Measurements from ENCODE around the gene EVPL. TPM values are rescaled to one million over a fixed set of nuclear protein-coding genes. Genes with fewer than 3 reads are reported as not detected.
"Not testable (repeated sequence)": the region's sequence is repeated elsewhere in the genome, so short reads cannot be mapped to it uniquely, and the experiment has no call there.

Gene EVPL
- total RNA-seq, 2 experiments from 2014 or later, result 5.1 to 9.9 TPM

DNA sequence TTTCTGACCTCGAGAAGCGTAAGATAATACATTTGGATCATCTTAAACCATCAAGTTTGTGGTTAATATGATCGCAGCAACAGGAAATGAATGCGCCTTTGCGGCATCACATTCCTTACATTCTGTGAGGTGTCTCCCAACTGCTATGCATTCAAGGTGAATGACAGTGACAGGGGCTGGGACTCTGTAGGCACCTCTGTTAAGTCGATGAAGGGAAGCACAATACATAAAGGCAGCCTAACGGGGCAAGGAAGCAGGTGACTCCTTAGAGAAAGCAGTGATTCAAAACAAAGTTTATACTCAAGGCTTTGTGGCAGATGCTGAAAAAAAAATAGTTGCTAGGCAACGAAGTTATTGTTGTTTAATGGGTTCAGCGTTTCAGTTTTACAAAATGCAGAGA, 21.6 kb upstream of the EVPL start:
- Histone ChIP-seq H3K9me3 (ENCODE audit: low read length) (no peaks in the 10 kb centered on the region), H3K4me1 (ENCODE audit: insufficient read depth, low read length, poor library complexity, severe bottlenecking) (peaks cover 36% of the 10 kb centered on the region), H3K9me2 (ENCODE audit: insufficient read depth, low read length) (no peaks in the 10 kb centered on the region), H3K4me2 (ENCODE audit: low read length) (peak overlapping the region; percentile 72), H2AFZ (ENCODE audit: low read length) (no peak overlapping the region; the same call in 1 of the 2 replicates), H4K20me1 (ENCODE audit: insufficient read depth, low read length) (no peaks in the 10 kb centered on the region), H3K79me2 (ENCODE audit: insufficient read depth, low read depth, low read length) (peaks cover 3% of the 10 kb centered on the region; the same call in 1 of the 2 replicates), H3K36me3 (ENCODE audit: insufficient read depth, low read length) (peaks cover 95% of the 10 kb centered on the region), H3K4me3 (ENCODE audit: low read depth, low read length, poor library complexity, severe bottlenecking) (peak overlapping the region; percentile 39), H3K27ac (ENCODE audit: low read depth, low read length, poor library complexity, severe bottlenecking) (peak overlapping the region; percentile 73)
- intact Hi-C loops (cut with micrococcal nuclease; ENCODE audit: unreplicated experiment), result loop anchor here (2.0 kb wide), 1 partner anchor 34 kb away; no protein-coding TSS in a partner anchor
- ChIA-PET CTCF (ENCODE audit: unreplicated experiment) (no interaction called here), POLR2A (interaction anchor here (0.7 to 3.0 kb wide), 9 partner anchors 9 to 138 kb away, joined by 3 to 10 read pairs (median 4); no protein-coding TSS in a partner anchor)
- TSS peak; percentile 3 for BruUV-seq (replicated peaks)
- DNase-seq (ENCODE audit: low spot score), result peak; percentile 80
- TF ChIP-seq, protein P1, sequence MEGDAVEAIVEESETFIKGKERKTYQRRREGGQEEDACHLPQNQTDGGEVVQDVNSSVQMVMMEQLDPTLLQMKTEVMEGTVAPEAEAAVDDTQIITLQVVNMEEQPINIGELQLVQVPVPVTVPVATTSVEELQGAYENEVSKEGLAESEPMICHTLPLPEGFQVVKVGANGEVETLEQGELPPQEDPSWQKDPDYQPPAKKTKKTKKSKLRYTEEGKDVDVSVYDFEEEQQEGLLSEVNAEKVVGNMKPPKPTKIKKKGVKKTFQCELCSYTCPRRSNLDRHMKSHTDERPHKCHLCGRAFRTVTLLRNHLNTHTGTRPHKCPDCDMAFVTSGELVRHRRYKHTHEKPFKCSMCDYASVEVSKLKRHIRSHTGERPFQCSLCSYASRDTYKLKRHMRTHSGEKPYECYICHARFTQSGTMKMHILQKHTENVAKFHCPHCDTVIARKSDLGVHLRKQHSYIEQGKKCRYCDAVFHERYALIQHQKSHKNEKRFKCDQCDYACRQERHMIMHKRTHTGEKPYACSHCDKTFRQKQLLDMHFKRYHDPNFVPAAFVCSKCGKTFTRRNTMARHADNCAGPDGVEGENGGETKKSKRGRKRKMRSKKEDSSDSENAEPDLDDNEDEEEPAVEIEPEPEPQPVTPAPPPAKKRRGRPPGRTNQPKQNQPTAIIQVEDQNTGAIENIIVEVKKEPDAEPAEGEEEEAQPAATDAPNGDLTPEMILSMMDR (conservative IDR thresholded peaks at IDR 0.05; ENCODE audit: low read length), result no peak
- TF ChIP-seq EZH2phosphoT487 (IDR thresholded peaks at IDR 0.05; ENCODE audit: borderline replicate concordance, low read depth, low read length), result no peak

DNA sequence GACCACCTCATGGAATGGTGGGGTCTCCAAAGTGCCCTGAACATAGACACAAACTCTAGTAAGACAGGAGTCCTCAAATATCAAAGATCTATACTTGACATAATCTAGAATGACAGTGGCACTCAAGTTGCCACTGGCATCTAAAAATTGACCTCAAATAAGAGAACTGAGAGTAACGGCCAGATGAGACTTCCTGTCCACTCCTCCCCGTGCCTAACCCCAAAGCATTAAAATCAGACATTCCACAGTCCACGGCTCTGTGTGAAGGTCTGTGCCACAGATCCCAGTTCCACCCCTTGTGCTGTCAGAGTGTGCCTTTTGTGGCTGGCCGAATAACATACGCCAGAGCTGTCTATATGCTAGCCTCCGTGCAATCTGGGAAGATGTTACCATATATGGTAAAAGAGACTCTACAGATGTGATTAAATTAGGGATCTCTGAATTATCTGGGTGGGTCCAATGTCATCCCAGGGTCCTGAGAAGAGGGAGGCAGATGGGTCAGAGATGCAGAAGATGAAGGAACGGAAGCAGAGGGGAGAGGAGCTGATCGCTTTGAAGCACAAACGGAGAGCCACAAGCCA, 21.0 kb upstream of the EVPL start:
- Histone ChIP-seq H3K4me1 (ENCODE audit: insufficient read depth, low read length, poor library complexity, severe bottlenecking) (peaks cover 36% of the 10 kb centered on the region), H3K9me2 (ENCODE audit: insufficient read depth, low read length) (no peaks in the 10 kb centered on the region), H3K79me2 (ENCODE audit: insufficient read depth, low read depth, low read length) (peaks cover 3% of the 10 kb centered on the region; the same call in 1 of the 2 replicates), H3K9me3 (ENCODE audit: low read length) (no peaks in the 10 kb centered on the region), H2AFZ (ENCODE audit: low read length) (no peak overlapping the region; the same call in 1 of the 2 replicates), H3K4me3 (ENCODE audit: low read depth, low read length, poor library complexity, severe bottlenecking) (peak overlapping the region; percentile 39), H3K4me2 (ENCODE audit: low read length) (peak overlapping the region; percentile 72), H3K36me3 (ENCODE audit: insufficient read depth, low read length) (peaks cover 95% of the 10 kb centered on the region), H4K20me1 (ENCODE audit: insufficient read depth, low read length) (no peaks in the 10 kb centered on the region), H3K27ac (ENCODE audit: low read depth, low read length, poor library complexity, severe bottlenecking) (peak overlapping the region; percentile 73)
- BruUV-seq (replicated peaks), result no TSS peak
- intact Hi-C loops (cut with micrococcal nuclease; ENCODE audit: unreplicated experiment), result loop anchor here (2.0 kb wide), 1 partner anchor 33 kb away; no protein-coding TSS in a partner anchor
- no peak for TF ChIP-seq EZH2phosphoT487 (IDR thresholded peaks at IDR 0.05; ENCODE audit: borderline replicate concordance, low read depth, low read length)
- peak; percentile 71 for DNase-seq (ENCODE audit: low spot score)
- ChIA-PET POLR2A (interaction anchor here (0.6 to 3.0 kb wide), 6 partner anchors 9 to 56 kb away, joined by 3 to 9 read pairs (median 4); no protein-coding TSS in a partner anchor), CTCF (ENCODE audit: unreplicated experiment) (no interaction called here)

DNA sequence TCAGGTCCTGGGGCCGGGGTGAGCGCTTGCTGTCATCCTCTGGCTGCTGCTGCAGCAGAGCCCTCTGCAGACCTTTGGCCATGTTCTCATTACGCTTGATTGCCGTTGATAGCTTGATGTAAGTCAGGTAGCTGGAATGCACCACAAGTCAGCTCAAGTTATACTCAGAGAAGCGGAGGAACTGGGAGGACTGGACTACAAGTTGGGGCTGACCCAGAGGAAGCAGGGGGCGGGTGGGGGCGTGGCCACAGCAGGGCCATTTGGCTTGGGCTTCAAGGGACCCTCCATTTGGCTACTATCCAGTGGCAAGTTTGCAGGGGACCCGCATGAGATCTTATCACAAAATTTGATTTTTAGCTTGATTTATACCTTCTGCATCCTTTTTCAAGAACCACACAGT, 19.0 kb upstream of the EVPL start:
- Histone ChIP-seq H3K79me2 (ENCODE audit: insufficient read depth, low read depth, low read length) (peaks cover 3% of the 10 kb centered on the region; the same call in 1 of the 2 replicates), H3K36me3 (ENCODE audit: insufficient read depth, low read length) (peaks cover 98% of the 10 kb centered on the region), H3K4me1 (ENCODE audit: insufficient read depth, low read length, poor library complexity, severe bottlenecking) (peaks cover 36% of the 10 kb centered on the region), H4K20me1 (ENCODE audit: insufficient read depth, low read length) (no peaks in the 10 kb centered on the region), H3K9me2 (ENCODE audit: insufficient read depth, low read length) (no peaks in the 10 kb centered on the region), H3K4me2 (ENCODE audit: low read length) (no peak overlapping the region), H2AFZ (ENCODE audit: low read length) (no peak overlapping the region), H3K27ac (ENCODE audit: low read depth, low read length, poor library complexity, severe bottlenecking) (no peak overlapping the region), H3K9me3 (ENCODE audit: low read length) (no peaks in the 10 kb centered on the region), H3K4me3 (ENCODE audit: low read depth, low read length, poor library complexity, severe bottlenecking) (no peak overlapping the region)
- intact Hi-C loops (cut with micrococcal nuclease; ENCODE audit: unreplicated experiment), result no loop called here
- no TSS peak for BruUV-seq (replicated peaks)
- CTCF ChIA-PET (ENCODE audit: unreplicated experiment), result interaction anchor here (0.6 to 1.9 kb wide), 2 partner anchors 13 to 310 kb away, joined by 3 to 8 read pairs; no protein-coding TSS in a partner anchor
- no peak for TF ChIP-seq EZH2phosphoT487 (IDR thresholded peaks at IDR 0.05; ENCODE audit: borderline replicate concordance, low read depth, low read length)
- TF ChIP-seq, protein P1 (conservative IDR thresholded peaks at IDR 0.05; ENCODE audit: low read length), result no peak
- no peak for DNase-seq (ENCODE audit: low spot score)
- POLR2A ChIA-PET, result interaction anchor here (0.6 to 1.5 kb wide), 5 partner anchors 13 to 531 kb away, joined by 3 to 9 read pairs (median 3); partner anchors contain the start of gene FOXJ1

DNA sequence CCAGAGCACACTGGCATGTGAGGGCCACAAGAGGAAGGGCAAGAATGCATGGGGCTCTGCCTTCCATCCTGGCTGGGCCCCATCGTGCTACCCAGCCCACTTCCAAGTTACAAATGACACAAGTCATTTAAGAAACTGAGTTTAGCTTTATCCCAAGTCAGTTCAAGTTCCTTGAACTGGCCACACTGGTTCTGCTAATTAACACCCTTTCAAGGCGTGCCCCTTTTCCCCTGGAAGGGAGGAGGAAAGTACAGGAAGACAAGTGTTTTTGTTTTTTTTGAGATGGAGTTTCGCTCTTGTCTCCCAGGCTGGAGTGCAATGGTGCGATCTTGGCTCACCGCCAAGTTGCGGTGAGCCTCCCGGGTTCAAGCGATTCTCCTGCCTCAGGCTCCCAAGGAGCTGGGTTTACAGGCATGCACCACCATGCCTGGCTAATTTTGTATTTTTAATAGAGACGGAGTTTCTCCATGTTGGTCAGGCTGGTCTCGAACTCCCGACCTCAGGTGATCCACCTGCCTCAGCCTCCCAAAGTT, 17.4 kb upstream of the EVPL start:
- CTCF ChIA-PET (ENCODE audit: unreplicated experiment); intact Hi-C loops (cut with micrococcal nuclease; ENCODE audit: unreplicated experiment); H3K27ac ChIP-seq (ENCODE audit: low read depth, low read length, poor library complexity, severe bottlenecking); H3K9me2 ChIP-seq (ENCODE audit: insufficient read depth, low read length); H3K79me2 ChIP-seq (ENCODE audit: insufficient read depth, low read depth, low read length); H4K20me1 ChIP-seq (ENCODE audit: insufficient read depth, low read length); H3K4me3 ChIP-seq (ENCODE audit: low read depth, low read length, poor library complexity, severe bottlenecking); DNase-seq (ENCODE audit: low spot score); H3K9me3 ChIP-seq (ENCODE audit: low read length); POLR2A ChIA-PET; BruUV-seq (replicated peaks); H3K4me2 ChIP-seq (ENCODE audit: low read length); H2AFZ ChIP-seq (ENCODE audit: low read length): not testable (repeated sequence)
- peaks cover 98% of the 10 kb centered on the region for H3K36me3 ChIP-seq (ENCODE audit: insufficient read depth, low read length)
- peaks cover 28% of the 10 kb centered on the region for H3K4me1 ChIP-seq (ENCODE audit: insufficient read depth, low read length, poor library complexity, severe bottlenecking)

DNA sequence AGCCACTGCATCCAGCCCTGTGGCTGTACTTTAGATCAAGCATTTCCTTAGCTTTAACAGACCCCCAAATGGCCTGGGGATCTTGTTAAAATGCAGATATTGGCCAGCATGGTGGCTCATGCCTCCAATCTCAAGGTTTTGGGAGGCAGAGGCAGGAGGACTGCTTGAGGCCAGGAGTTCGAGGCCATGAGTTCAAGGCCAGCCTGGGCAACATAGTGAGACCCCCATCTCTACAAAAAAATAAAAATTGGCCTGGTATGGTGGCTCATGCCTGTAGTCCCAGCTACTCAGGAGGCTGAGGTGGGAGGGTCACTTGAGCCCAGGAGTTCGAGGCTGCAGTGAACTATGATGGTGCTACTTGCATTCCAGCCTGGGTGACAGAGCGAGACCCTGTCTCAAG, 15.8 kb upstream of the EVPL start:
- H3K79me2 ChIP-seq (ENCODE audit: insufficient read depth, low read depth, low read length); DNase-seq (ENCODE audit: low spot score); intact Hi-C loops (cut with micrococcal nuclease; ENCODE audit: unreplicated experiment); H3K9me2 ChIP-seq (ENCODE audit: insufficient read depth, low read length); BruUV-seq (replicated peaks); CTCF ChIA-PET (ENCODE audit: unreplicated experiment); POLR2A ChIA-PET; H3K4me3 ChIP-seq (ENCODE audit: low read depth, low read length, poor library complexity, severe bottlenecking); H3K4me2 ChIP-seq (ENCODE audit: low read length); H4K20me1 ChIP-seq (ENCODE audit: insufficient read depth, low read length); H2AFZ ChIP-seq (ENCODE audit: low read length); H3K27ac ChIP-seq (ENCODE audit: low read depth, low read length, poor library complexity, severe bottlenecking); H3K9me3 ChIP-seq (ENCODE audit: low read length): not testable (repeated sequence)
- Histone ChIP-seq H3K36me3 (ENCODE audit: insufficient read depth, low read length) (peaks cover 98% of the 10 kb centered on the region), H3K4me1 (ENCODE audit: insufficient read depth, low read length, poor library complexity, severe bottlenecking) (peaks cover 11% of the 10 kb centered on the region)

All from OCI-LY7 (cell line).